Measurements from ENCODE around the gene SLC22A7. TPM values are rescaled to one million over a fixed set of nuclear protein-coding genes. Genes with fewer than 3 reads are reported as not detected.
A peak's percentile ranks its signal among the peaks of the same experiment; 100 is the strongest.

Gene SLC22A7
- total RNA-seq, 2 experiments from 2014 or later = not detected

GRCh38 chr6:43257367-43258145 lies 40.5 kb upstream of the SLC22A7 start:
- TF ChIP-seq, protein P1, sequence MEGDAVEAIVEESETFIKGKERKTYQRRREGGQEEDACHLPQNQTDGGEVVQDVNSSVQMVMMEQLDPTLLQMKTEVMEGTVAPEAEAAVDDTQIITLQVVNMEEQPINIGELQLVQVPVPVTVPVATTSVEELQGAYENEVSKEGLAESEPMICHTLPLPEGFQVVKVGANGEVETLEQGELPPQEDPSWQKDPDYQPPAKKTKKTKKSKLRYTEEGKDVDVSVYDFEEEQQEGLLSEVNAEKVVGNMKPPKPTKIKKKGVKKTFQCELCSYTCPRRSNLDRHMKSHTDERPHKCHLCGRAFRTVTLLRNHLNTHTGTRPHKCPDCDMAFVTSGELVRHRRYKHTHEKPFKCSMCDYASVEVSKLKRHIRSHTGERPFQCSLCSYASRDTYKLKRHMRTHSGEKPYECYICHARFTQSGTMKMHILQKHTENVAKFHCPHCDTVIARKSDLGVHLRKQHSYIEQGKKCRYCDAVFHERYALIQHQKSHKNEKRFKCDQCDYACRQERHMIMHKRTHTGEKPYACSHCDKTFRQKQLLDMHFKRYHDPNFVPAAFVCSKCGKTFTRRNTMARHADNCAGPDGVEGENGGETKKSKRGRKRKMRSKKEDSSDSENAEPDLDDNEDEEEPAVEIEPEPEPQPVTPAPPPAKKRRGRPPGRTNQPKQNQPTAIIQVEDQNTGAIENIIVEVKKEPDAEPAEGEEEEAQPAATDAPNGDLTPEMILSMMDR (IDR thresholded peaks at IDR 0.05) = no peak
- POLR2A ChIA-PET = no interaction called here
- Mint-ChIP-seq H3K27me3 (peaks cover 13% of the 10 kb centered on the region), H3K9me3 (no peaks in the 10 kb centered on the region), H3K4me3 (no peak overlapping the region), H3K36me3 (ENCODE audit: low read depth) (no peaks in the 10 kb centered on the region), H3K27ac (no peak overlapping the region), H3K4me1 (ENCODE audit: low read depth) (peaks cover 14% of the 10 kb centered on the region)
- CTCF ChIA-PET = interaction anchor here (1.5 kb wide), 1 partner anchor 29 kb away, joined by 5 read pairs; the partner anchor contains the start of gene DNPH1
- intact Hi-C loops (cut with micrococcal nuclease) = no loop called here
- ATAC-seq (peak; percentile 62), DNase-seq (peak; percentile 52)

DNA sequence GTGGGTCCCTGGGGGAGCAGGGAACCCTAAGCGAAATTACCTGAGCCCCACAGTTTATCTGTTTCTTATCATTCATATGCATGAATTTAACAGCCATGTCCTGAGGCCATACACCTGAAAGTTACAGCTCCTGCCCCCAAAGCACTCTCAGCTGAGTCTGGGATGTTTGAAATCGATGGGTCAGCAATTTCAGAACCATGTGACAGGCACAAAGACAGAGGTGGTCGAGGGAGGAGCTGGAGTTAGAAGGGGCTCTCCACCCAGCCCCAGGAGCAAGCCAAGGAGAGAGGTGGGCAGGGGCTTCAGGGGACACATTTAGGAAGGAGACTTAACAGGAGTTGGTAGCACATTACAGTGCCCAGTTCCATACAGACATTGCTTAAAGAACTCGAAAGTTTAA lies 39.9 kb upstream of the SLC22A7 start:
- no peak overlapping the region for H3K4me3 Mint-ChIP-seq
- TF ChIP-seq, protein P1 (IDR thresholded peaks at IDR 0.05) = no peak
- POLR2A ChIA-PET = no interaction called here
- ATAC-seq = no peak
- peaks cover 7% of the 10 kb centered on the region for H3K27me3 Mint-ChIP-seq
- intact Hi-C loops (cut with micrococcal nuclease) = no loop called here
- CTCF ChIA-PET = interaction anchor here (1.5 kb wide), 1 partner anchor 29 kb away, joined by 5 read pairs; the partner anchor contains the start of gene DNPH1
- no peak for DNase-seq
- no peaks in the 10 kb centered on the region for H3K36me3 Mint-ChIP-seq (ENCODE audit: low read depth)
- H3K27ac Mint-ChIP-seq = no peak overlapping the region
- no peaks in the 10 kb centered on the region for H3K9me3 Mint-ChIP-seq
- peaks cover 14% of the 10 kb centered on the region for H3K4me1 Mint-ChIP-seq (ENCODE audit: low read depth)

DNA sequence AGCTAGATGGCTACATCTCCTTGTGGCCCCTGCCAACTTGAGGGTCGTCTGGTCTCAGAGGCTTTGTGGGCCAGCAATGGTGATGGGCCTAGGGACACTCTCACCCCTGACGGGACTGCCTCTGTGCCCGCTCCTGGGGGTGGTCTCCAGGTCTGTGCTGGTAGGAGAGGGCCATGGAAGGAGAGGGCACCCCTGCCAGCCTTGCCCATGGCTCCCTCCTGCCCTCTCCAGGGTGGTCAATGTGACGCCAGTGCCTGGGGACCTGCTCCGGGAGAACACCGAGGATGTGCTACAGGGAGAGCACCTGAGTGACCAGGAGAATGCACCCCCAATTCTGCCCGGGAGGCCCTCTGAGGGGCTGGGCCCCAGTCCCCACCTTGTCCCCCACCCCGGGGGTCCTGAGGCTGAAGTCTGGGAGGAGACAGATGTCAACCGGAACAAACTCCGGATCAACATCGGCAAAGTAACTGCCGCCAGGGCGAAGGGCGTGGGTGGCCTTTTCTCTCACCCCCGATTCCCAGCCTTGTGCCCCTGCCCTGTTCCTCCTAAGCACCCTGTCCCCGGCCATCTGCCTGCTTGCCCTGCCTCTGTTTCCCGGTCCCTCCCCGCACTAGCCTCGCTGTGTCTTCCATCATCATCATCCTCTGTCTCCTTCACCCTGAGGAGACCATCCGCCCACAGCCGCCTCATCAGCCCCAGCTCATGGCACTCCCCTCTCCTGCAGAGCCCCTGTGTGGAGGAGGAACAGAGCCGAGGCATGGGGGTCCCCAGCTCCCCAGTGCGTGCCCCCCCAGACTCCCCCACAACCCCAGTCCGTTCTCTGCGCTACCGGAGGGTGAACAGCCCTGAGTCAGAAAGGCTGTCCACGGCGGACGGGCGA lies 39.0 kb upstream of the SLC22A7 start:
- Mint-ChIP-seq H3K27ac (no peak overlapping the region), H3K27me3 (peaks cover 7% of the 10 kb centered on the region), H3K36me3 (ENCODE audit: low read depth) (no peaks in the 10 kb centered on the region), H3K4me1 (ENCODE audit: low read depth) (peaks cover 11% of the 10 kb centered on the region), H3K4me3 (no peak overlapping the region), H3K9me3 (no peaks in the 10 kb centered on the region)
- ATAC-seq (no peak), DNase-seq (no peak)
- POLR2A ChIA-PET = interaction anchor here (0.6 kb wide), 1 partner anchor 101 kb away, joined by 3 read pairs; no protein-coding TSS in a partner anchor
- intact Hi-C loops (cut with micrococcal nuclease) = no loop called here
- CTCF ChIA-PET = interaction anchor here (1.5 kb wide), 1 partner anchor 30 kb away, joined by 5 read pairs; the partner anchor contains the start of gene DNPH1
- TF ChIP-seq, protein P1 (IDR thresholded peaks at IDR 0.05) = no peak

DNA sequence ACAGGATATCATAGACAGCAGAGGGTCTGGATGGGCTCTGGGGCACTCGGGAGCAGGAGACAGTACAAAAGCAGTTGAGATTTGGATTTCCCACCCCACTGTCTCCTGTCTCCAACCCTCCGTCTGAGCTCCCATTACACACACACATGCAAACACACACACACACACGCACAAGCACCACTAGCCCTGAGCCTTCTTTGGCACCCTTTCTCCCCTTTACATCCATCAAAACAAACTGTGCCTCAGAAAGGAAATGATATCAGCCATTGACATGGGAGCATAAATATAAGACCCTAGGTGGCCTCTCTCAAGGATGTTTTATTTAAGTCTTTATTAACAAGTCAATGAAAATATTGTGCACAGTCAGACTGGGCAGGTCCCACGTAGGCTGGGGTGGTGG lies 37.3 kb upstream of the SLC22A7 start:
- H3K27me3 Mint-ChIP-seq = peaks cover 3% of the 10 kb centered on the region
- H3K4me1 Mint-ChIP-seq (ENCODE audit: low read depth) = peaks cover 7% of the 10 kb centered on the region
- H3K27ac Mint-ChIP-seq = no peak overlapping the region
- CTCF ChIA-PET = interaction anchor here (4.3 kb wide), 2 partner anchors 137 to 246 kb away, joined by 20 read pairs; no protein-coding TSS in a partner anchor
- no peak overlapping the region for H3K4me3 Mint-ChIP-seq
- no peaks in the 10 kb centered on the region for H3K9me3 Mint-ChIP-seq
- intact Hi-C loops (cut with micrococcal nuclease) = no loop called here
- POLR2A ChIA-PET = no interaction called here
- H3K36me3 Mint-ChIP-seq (ENCODE audit: low read depth) = no peaks in the 10 kb centered on the region
- TF ChIP-seq, protein P1 (IDR thresholded peaks at IDR 0.05) = no peak
- DNase-seq = no peak
- ATAC-seq = no peak
